GM19240 (cell line): ENCODE data around the gene CCDC40.
A peak's percentile ranks its signal among the peaks of the same experiment; 100 is the strongest.
"Not testable (repeated sequence)": the region's sequence is repeated elsewhere in the genome, so short reads cannot be mapped to it uniquely, and the experiment has no call there.

Source experiments
- DNase-seq: peaks from one replicate; pipeline ENCODE4 v3.0.0; 2011; ENCODE audit warnings: low spot score; ENCODE audit not compliant: insufficient read length

CCDC40 gene, protein sequence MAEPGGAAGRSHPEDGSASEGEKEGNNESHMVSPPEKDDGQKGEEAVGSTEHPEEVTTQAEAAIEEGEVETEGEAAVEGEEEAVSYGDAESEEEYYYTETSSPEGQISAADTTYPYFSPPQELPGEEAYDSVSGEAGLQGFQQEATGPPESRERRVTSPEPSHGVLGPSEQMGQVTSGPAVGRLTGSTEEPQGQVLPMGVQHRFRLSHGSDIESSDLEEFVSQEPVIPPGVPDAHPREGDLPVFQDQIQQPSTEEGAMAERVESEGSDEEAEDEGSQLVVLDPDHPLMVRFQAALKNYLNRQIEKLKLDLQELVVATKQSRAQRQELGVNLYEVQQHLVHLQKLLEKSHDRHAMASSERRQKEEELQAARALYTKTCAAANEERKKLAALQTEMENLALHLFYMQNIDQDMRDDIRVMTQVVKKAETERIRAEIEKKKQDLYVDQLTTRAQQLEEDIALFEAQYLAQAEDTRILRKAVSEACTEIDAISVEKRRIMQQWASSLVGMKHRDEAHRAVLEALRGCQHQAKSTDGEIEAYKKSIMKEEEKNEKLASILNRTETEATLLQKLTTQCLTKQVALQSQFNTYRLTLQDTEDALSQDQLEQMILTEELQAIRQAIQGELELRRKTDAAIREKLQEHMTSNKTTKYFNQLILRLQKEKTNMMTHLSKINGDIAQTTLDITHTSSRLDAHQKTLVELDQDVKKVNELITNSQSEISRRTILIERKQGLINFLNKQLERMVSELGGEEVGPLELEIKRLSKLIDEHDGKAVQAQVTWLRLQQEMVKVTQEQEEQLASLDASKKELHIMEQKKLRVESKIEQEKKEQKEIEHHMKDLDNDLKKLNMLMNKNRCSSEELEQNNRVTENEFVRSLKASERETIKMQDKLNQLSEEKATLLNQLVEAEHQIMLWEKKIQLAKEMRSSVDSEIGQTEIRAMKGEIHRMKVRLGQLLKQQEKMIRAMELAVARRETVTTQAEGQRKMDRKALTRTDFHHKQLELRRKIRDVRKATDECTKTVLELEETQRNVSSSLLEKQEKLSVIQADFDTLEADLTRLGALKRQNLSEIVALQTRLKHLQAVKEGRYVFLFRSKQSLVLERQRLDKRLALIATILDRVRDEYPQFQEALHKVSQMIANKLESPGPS

DNA sequence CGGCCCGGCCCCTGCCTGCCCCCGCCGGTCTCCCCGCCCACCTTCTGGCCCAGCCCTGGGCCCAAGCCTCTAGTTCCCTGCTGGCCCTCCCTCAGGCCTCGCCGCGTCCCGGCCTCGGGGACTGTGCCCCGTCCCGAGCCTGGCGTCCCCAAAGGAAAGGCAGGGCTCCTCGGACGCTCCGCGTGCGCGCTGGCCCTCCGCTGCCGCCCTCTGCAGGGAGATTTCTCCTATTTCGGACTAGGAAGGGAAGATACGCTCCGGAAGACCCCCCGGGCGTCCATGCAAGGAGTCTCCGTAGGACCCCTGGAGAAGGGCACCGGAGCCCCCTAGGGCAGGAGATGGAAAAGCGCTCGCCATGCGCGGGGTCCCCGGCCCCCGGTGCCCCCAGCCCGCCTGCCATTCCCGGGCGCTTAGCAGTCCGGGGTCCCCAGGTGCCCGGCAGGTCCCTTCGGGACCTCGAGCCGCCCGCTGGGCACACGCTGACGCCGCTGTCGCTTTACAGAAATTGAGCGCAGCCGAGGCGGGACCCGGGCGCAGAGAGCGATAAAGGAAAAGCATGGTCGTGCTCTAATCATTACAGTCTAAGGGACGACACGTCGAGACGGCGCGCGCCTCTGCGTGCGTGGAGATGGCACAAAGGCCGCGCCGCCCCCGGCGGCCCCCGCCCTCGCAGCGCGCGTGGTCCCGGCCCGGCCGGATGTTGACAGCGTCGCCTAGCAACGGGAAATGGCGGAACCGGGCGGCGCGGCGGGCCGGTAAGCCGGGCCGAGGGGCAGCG lies at the start of gene CCDC40:
Gene CCDC40 (plus strand): TSS at position 706 of the 778 bp plus-strand sequence. CDS start 21 bp downstream, at position 727.
- DNase-seq = peak; percentile 43

DNA sequence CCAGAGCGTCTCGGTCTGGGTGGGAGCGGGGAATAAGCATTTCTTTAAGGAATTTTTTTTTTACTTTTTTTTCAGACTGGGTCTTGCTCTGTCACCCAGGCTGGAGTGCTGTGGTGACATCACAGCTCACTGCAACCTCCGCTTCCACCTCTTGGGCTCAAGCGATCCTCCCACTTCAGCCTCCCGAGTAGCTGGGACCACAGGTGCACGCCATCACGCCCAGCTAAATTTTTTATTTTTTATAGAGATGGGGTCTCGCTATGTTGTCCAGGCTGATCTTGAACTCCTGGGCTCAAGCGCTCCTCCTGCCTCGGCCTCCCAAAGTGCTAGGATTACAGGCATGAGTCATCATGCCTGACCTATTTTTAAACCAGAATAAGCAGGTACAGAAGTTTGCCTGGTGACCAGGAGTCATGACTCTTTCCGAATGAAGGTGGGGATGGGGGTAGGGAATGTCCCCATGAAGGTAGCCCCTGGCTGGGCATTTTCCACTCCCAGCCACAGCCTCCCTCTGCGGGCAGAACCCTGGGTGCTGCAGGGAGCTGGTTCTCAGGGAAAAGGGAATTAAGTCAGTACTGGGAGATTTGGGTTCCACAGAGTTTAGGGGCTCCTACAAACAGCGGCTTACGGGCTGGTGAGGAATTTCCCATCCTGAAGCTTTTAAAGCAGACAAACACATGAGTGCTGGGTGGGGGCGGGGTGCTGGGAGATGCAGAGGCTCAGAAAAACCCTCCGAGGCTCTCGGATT lies 49.1 kb upstream of the CCDC40 start:
- DNase-seq = no peak

DNA sequence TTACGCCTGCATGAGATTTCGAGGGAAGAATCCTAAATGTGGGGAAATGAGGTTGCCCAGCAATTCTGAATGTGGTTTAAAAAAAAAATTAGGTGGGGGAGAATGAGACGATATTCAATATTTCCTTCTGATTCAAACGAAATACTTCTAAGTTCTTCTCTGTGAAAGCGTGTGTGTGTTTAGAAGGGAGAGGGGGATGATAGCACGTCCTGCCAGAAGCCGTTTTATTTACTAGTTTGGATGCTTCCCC lies 48.6 kb upstream of the CCDC40 start:
- no peak for DNase-seq

DNA sequence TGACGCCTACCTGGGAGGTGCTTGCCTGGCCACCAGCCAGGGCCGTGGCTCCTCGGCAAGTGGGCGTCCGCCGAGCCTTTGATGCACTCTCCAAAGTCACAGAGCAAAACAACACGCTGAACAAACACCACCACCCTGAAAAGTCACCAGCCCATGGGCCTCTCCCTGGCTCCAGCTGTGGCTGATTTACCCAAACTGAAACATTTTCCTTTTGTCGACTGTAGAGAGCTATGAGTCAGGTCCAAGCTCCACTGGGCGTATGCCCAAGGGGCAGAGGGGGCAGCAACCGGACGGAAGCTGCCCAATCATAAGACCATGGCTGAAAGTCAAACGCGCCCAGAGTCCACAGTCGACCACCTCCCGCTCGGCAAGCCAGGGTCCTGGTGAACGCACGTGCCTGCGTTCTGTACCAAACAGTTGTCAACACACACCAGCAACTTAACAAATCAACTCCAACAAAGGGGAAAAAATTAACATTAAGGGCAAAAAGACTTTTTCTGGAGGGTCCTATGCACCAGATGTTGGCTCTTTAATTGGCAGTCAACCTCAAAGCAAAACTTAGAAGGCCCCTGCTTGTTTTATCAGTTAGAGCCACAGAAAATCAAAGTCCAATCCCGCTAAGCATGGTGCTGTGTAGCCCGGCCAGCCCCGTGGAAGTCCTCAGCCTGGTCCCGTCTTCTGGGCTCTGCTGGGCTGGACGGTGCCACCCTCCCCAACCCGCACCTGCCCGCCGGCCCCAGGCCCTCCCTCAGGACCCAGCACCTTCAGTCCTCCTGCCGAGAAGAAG lies 48.1 kb upstream of the CCDC40 start:
- DNase-seq = no peak

DNA sequence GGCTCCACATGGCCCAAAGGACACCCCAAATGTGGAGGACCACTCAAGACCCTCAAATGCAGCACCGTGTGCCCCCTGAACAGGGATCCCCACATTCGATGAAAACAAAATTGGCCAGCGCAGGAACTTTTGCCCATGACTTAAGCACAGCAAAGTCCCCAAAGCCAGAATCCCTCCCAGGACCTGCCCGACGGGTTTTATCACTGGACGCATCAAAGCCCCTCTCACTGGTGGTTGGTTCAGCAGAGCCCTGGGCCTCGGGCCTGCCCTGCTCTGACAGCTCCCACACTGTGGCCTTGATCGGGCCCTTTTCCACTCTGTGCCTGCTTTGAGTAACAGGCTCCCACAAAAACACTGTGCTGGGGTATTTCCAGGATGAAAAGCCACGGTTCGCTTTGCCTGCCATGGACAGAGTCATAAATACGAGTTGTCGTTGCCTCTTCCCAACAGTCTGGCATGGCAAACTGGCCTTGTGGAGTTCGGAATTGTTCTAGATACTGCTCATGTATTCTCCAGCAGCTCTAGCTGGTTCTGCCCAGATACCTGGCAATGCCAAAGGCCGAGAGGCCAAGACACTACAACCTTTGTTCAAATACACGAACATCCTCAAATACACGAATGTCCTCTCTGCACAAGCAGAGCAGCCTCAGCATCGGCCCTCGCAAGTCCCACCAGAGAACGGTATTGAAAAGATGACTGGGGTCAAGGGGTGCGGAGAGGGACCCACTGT lies 47.2 kb upstream of the CCDC40 start:
- no peak for DNase-seq

DNA sequence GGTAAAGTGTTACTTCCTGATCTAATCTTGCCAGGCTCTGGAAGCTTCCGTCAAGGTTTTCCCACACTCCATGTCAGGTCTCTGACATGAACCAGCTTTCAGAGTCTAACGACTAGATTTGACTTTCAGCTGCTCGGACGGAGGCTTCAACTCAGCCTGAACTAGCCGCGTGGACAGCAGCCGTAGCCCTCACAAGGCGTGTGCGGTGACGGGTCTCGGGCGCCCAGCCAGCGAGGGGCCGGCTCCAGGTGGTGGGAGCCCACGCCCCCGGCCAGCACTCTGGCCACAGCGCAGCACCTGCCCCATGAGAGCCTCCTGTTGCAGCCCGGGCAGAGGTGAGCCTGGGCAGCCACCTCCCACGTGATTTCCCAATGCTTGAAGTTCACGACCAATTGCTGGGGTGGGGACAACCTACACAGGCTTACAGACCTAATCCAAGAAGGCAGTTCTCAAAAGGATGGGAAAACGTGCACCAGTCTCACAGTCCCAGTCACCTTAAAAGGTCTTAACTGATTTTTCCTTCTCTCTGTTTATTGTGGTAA lies 46.3 kb upstream of the CCDC40 start:
- DNase-seq = no peak

DNA sequence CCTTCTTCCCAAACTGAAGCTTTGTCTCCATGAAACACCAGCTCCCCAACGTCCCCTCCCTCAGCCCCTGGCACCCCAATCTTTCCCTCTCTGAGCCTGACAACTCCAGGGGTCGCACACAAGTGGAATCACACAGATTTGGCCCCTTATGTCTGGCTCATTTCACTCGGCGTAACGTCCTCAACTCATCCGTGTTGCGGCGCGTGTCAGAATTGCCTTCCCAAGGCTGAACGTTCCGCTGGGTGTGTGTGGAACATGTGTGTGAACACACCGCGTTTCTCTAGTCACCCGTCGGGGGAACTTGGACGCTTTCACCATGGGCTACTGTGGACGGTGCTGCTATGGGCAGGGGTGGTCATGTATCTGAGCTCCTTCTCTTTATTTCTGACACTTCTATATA lies 45.7 kb upstream of the CCDC40 start:
- no peak for DNase-seq

DNA sequence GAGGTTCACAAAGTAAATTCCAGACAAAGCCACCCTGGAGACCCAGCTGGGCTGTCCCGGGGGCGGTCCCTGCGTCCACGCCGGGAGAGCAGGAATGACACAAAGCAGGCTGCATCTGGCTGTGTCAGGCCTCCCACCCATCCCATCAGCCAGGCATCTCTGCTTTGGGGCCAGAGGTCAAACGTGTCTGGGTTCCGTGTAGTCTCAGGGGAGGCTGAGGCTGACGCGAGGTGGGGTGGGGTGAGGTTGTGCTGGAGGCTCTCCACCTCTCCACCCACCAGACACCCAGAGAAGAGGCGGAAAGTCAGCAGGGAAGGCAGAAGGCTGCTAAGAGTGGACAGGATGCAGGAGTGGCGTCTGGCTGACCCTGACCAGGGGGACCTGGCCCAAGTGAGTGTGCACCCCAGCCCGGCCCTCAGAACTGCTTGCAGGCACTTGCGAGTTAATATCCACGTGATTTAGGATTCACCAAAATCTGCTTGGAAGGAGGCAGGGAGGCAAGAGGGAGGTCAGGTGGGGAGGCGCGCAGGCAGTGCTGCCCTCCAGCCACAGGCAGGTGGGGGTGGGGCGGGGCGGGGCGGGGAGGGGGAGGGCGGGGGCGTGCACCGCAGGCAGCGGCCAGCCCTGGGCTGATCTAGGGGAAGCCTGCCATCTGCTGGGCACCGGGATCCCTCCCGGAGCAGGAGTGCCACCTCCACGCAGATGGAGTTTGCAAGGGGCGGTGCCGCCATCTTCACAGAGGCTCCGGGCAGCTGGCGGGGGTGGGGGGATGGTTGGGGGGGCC lies 45.1 kb upstream of the CCDC40 start:
- DNase-seq = no peak

DNA sequence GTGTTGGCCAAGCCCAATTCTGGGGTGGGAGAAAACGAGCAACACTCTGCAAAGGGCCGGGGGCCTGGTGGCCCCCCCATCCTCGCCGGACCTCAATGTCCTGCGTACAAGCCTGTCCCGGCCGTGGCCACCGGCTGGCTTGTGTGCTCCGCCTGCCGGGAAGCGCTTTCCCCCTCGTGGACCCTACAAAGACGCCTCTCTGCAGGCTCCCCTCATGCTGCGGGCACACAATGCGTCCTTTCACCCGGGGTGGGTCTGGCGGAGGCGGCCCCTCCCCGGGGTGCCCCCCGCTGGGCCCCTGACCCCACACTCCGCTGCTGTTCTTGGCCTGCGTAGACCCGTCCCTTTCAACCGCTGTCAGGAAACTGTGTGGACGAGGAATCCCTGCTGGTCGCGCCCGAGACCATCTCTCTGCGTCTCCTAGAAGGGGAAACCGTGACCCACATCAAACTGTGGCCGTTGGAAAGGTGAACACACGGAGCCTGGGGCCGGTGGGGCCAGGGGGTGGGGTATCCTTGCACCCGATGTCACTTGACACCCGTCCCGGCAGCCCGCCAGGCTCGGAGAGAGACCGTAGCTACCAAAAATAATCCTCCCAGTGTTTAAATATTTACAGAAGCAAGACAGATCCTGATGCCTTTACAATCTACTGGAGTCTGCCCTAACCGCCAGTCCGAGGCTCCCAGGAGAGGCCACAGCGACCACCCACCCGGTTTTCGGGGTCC lies 44.4 kb upstream of the CCDC40 start:
- DNase-seq = no peak

DNA sequence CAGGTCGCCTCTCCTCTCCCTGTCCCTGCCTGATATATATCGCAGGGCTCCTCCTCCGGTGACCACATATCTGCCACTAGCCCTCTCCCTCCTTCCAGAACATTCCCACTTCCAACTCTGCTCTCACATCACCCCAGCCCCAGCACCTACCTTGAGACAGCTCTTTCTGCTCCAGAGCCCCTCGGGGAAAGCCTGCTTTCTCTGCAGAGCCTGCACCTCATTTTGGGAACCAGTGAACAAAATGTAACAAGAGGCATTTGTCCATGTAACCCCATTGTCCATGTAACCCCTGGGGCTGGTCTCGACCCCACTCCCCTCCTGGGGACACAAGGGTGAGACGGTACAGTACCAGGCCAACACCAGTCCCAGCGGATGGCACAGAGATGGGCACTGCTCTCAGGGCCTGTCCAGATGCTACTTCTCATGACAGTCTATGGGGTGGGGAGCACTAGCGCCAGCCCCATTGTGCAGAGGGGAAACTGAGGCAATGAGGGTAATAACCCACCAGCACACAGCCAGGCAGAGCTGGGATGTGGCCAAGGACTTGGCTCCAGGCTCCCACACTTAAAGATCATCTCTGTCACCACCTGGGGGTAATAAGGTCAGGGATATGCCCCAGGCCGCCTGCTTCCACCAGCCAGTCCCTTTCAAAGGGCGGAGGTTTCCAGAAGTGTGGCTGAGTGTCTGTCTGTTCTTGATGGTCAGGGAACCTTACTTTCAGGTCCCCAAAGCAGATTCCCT lies 43.6 kb upstream of the CCDC40 start:
- no peak for DNase-seq

DNA sequence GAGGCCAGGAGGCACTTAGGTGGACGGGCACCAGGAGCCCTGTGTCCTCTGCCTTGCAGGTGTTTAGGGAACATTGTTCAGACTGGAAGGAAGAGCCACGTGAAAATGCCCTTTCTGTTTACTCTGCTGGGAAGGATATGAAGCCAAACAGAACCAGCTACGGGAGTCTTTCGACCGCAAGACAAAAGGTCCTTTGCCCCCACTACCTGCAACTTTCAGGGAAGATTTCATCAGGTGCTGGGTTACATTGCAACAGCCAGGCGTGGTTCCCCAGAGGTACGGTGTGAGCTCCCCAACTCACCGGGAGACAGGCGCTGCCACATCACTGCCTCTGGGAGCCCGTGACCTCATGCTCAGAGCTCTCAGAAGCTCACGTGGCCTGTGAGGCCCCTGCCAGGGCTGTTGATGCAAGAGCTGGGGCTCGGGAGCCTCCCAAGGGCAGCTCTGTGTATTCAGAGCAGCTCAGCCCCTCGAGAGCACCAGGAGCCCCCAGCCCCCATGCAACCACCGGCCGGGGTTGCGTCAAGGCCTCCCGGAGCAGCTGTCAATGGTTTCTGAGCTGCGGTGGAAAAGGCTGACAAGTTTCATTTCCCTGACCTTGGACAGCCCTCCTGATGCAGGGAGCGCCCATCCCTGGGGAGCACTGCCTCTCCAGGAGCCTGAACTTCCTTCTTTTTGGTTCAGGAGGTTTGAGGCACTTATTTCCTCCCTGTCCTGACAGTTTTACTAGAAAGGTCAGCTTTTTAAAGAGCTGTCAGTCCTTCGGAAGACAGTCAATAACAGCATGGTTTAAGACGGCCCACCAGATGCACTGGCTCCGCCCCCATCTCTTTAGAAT lies 42.8 kb upstream of the CCDC40 start:
- DNase-seq = no peak

DNA sequence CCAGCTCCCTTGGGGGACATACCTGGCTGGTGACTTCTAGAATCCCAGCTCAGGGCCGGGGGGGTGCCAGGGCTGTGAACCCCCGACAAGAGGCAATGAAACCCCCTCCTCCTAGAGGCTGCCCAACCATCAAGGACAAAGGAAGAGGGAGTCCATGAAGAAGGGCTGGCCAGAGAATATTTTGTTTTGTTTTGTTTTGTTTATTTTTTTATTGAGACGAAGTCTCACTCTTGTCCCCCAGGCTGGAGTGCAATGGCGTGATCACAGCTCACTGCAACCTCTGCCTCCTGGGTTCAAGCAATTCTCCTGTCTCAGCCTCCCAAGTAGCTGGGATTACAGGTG lies 42.2 kb upstream of the CCDC40 start:
- DNase-seq = not testable (repeated sequence)

DNA sequence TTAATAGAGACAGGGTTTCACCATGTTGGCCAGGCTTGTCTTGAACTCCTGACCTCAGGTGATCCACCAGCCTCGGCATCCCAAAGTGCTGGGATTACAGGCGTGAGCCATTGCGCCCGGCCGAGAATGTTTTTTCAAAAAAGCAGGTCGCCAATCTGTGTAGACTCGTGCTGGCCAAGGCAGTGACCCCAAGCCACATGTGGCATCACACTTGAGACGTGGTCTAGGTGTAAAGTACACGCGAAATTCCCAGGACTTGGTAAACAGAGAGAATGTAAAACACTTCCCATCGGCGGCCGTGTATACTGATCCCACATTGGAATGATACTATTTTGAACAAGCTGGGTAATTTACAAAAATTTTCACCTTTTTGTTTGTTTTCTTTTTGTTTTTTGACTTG lies 41.8 kb upstream of the CCDC40 start:
- DNase-seq = no peak

DNA sequence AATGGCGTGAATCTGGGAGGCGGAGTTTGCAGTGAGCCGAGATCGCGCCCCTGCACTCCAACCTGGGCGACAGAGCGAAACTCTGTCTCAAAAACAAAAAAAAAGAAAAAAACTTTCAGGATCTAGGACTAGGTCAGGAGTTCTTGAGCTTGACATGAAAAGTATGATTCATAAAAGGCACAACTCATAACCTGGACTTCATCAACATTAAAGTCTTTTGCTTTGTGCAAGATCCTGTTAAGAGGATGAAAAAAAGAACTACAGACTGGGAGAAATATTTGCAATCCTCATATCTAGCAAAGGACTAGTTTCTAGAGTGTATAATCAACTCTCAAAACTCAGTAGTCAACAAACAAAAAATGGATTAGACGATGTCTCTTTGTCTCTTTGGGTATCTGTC lies 40.7 kb upstream of the CCDC40 start:
- DNase-seq = no peak

DNA sequence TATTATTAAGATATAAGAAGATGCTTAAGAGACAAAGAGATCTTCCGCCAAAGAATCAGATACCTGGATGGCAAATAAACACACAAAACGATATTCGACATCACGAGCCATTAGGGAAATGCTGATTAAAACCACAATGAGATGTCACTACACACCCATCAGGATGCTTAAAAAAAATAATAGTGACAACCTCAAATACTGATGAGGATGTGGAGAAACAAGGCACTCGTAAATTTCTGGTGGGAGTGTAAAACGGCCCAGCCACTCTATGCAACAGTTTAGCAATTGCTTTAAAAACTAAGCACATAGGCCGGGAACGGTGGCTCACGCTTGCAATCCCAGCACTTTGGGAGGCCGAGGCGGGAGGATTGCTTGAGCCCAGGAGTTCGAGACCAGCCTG lies 40.2 kb upstream of the CCDC40 start:
- DNase-seq = no peak

DNA sequence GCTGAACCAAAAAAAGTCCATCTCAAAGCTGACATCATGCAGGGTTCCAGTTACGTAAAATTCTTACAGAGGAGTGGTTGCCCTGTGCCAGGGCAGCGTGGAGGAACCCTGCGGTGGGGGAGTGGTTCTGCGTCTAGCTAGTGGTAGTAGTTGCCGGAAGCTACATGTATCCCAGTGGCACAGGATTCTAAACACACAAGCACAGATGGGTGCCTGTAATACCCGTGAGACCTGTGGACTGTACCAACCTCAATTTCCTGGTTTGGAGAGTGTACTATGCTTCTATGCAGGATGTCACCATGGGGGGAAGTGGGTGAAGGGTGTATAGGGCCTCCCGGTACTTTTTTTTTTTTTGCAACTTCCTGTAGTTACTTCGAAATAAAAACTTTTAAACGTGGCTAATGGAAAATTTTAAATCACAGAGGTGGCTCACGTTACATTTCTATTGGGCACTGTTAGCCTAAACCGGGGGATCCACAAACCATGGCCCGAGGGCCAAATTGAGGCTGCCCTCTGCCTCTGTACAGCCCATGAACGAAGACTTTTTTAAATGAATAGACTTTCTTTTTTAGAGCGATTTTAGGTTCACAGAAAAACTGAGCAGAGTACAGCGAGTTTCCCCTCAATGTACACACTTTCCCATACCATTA lies 39.3 kb upstream of the CCDC40 start:
- no peak for DNase-seq
